Psoas muscle (tissue), 8 donors: ENCODE results near the gene TNRC6B. TPM values are rescaled to one million over a fixed set of nuclear protein-coding genes. Genes with fewer than 3 reads are reported as not detected.
A peak's percentile ranks its signal among the peaks of the same experiment; 100 is the strongest.

Experiments used
- ATAC-seq, 4 donors: fragments of 200-7000 bp; cut with Tn5 transposase; one replicate each; pipeline ENCODE4 v1.9.1; 2020; ENCODE audit warnings: moderate library complexity in 3 of 4, mild to moderate bottlenecking in 2 of 4
- DNase-seq, 2 donors: peaks; one replicate each; pipeline ENCODE4 v3.0.0-alpha.2; 2020
- H3K27ac ChIP-seq: fragments of 200-600 bp; one replicate; pipeline ENCODE4 v1.8.0; 2022
- H3K27me3 ChIP-seq, 3 donors: fragments of 200-600 bp in 1 of 3; one replicate each; pipeline versions ENCODE4 v1.6.1 to v1.8.0; 2013 to 2022; ENCODE audit warnings: low read length in 2 of 3, mild to moderate bottlenecking in 2 of 3, moderate library complexity in 1 of 3; ENCODE audit not compliant: insufficient read depth in 3 of 3
- H3K36me3 ChIP-seq, 2 donors: fragments of 200-600 bp in 1 of 2; one replicate each; pipeline versions ENCODE4 v1.6.1 to v1.8.0; 2013 to 2022; ENCODE audit warnings: low read depth in 1 of 2, mild to moderate bottlenecking in 1 of 2, moderate library complexity in 1 of 2; ENCODE audit not compliant: insufficient read depth in 1 of 2
- H3K4me1 ChIP-seq: fragments of 200-600 bp; one replicate; pipeline ENCODE4 v1.8.0; 2022
- H3K4me3 ChIP-seq: fragments of 200-600 bp; one replicate; pipeline ENCODE4 v1.8.0; 2022; ENCODE audit warnings: mild to moderate bottlenecking
- H3K9me3 ChIP-seq: fragments of 200-600 bp; one replicate; pipeline ENCODE4 v1.8.0; 2022
- WGBS, 3 donors: extraction: QIAGEN DNeasy Blood & Tissue Kit; methylation state at CpG; one replicate each; pipeline versions ENCODE4 v1.1.6 to v1.1.7; 2013; 5-methylcytosine and 5-hydroxymethylcytosine counted together
- intact Hi-C, 2 donors: fragments of 100-400 bp; cut with DNase I; formaldehyde crosslinking; loops; one replicate each; pipeline versions ENCODE4 v1.11.0 to v1.14.2; 2022
- polyA plus RNA-seq, 3 donors: library from polyadenylated mRNA; stranded (reverse); fragments of 200-250 nt; gene quantifications; one replicate each; pipeline ENCODE4 v1.2.3, GENCODE V29; 2013
- total RNA-seq, 4 donors: library from RNA; stranded (reverse); fragmentation: NEBNext Ultra II Directional in 2 of 4; extraction: Animal tissue kit (Norgen Biotek cat#: 25700) in 2 of 4; gene quantifications; one replicate each; pipeline versions ENCODE4 v1.2.1 to v1.2.4, GENCODE V29; 2021 to 2023
- TF ChIP-seq, protein P1 (sequence below): fragments of 200-600 bp; IDR thresholded peaks from one replicate; pipeline ENCODE4 v1.8.0; 2022; ENCODE audit warnings: antibody characterized with exemption
- donor health status: healthy with polysubstance abuse.
- donor health status: DM: no; HTN: no; CAD: no; lungs with moderate emphysema.
- donor health status: Bipolar disorder and iron deficiency.
- donor health status: healthy.
- donor health status: DM: yes; HTN: yes; CAD: no.
- donor health status: DM: no; HTN: no; CAD: no.
- donor health status: DM: no; HTN: no; CAD: no.
- donor health status: DM: yes; HTN: yes; CAD: no.

The TNRC6B gene
- total and polyA plus RNA-seq, 7 donors: 2.2 to 49.4 (median 27.9) TPM

GRCh38 chr22:40232624-40233023 is 54.9 kb downstream of the TNRC6B start:
- Histone ChIP-seq H3K27me3 (no peaks in the 10 kb centered on the region), H3K36me3 (peaks cover 0 to 6% of the 10 kb centered on the region in 2 donors), H3K27ac (peak overlapping the region; percentile 68), H3K4me3 (no peak overlapping the region), H3K9me3 (no peaks in the 10 kb centered on the region), H3K4me1 (peaks cover 47% of the 10 kb centered on the region)
- ATAC-seq (peak; percentile 57 to 76 (median 64)), DNase-seq (peak in 1 of 2 donors; percentile 59)
- TF ChIP-seq, protein P1, sequence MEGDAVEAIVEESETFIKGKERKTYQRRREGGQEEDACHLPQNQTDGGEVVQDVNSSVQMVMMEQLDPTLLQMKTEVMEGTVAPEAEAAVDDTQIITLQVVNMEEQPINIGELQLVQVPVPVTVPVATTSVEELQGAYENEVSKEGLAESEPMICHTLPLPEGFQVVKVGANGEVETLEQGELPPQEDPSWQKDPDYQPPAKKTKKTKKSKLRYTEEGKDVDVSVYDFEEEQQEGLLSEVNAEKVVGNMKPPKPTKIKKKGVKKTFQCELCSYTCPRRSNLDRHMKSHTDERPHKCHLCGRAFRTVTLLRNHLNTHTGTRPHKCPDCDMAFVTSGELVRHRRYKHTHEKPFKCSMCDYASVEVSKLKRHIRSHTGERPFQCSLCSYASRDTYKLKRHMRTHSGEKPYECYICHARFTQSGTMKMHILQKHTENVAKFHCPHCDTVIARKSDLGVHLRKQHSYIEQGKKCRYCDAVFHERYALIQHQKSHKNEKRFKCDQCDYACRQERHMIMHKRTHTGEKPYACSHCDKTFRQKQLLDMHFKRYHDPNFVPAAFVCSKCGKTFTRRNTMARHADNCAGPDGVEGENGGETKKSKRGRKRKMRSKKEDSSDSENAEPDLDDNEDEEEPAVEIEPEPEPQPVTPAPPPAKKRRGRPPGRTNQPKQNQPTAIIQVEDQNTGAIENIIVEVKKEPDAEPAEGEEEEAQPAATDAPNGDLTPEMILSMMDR: no peak
- WGBS, 3 donors: 55 to 90% (median 60%) methylated on average over 15 of the region's 15 CpGs
- intact Hi-C loops: loop anchor here in 1 of 2 donors (5.0 kb wide), 1 partner anchor 40 kb away; no protein-coding TSS in a partner anchor

DNA sequence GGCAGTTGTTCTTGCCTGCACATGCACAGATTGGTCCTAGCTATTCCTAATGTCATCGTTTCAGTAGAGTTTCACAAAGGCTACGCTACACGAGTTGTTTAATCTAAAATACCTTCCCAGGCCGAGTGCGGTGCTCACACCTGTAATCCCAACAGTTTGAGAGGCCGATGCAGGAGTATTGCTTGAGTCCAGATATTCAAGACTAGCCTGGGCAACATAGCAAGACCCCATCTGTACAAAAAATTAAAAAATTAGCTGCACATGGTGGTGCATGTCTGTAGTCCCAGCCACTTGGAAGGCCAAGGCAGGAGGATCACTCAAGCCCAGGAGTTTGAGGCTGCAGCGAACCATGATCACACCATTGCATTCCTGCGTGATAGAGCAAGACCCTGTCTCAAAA is 56.2 kb downstream of the TNRC6B start:
- Histone ChIP-seq H3K4me3 (no peak overlapping the region), H3K27me3 (no peaks in the 10 kb centered on the region), H3K9me3 (no peaks in the 10 kb centered on the region), H3K36me3 (peaks cover 0 to 6% of the 10 kb centered on the region in 2 donors), H3K27ac (no peak overlapping the region), H3K4me1 (peaks cover 58% of the 10 kb centered on the region)
- WGBS, 3 donors: 93 to 96% (median 95%) methylated on average over 8 of the region's 8 CpGs
- TF ChIP-seq, protein P1: no peak
- DNase-seq: no peak
- no peak for ATAC-seq
- intact Hi-C loops: loop anchor here in 1 of 2 donors (5.0 kb wide), 1 partner anchor 38 kb away; no protein-coding TSS in a partner anchor

- H3K9me3 ChIP-seq: no peaks in the 10 kb centered on the region
- peaks cover 60% of the 10 kb centered on the region for H3K4me1 ChIP-seq
- intact Hi-C loops: loop anchor here in 1 of 2 donors (5.0 kb wide), 1 partner anchor 38 kb away; no protein-coding TSS in a partner anchor
Observed at GRCh38 chr22:40234658-40235057, 56.9 kb downstream of the TNRC6B start.

GRCh38 chr22:40235308-40235707 is 57.6 kb downstream of the TNRC6B start:
- no peak for ATAC-seq

More at GRCh38 chr22:40234658-40235057, 56.9 kb downstream of the TNRC6B start:
- Histone ChIP-seq H3K27me3 (no peaks in the 10 kb centered on the region), H3K4me3 (no peak overlapping the region), H3K36me3 (peaks cover 0 to 2% of the 10 kb centered on the region in 2 donors), H3K27ac (no peak overlapping the region)
- ATAC-seq: no peak
- no peak for DNase-seq
- TF ChIP-seq, protein P1: no peak

More at GRCh38 chr22:40235308-40235707, 57.6 kb downstream of the TNRC6B start:
- H3K9me3 ChIP-seq: no peaks in the 10 kb centered on the region
- TF ChIP-seq, protein P1: no peak
- no peaks in the 10 kb centered on the region for H3K27me3 ChIP-seq
- intact Hi-C loops: no loop called here
- no peaks in the 10 kb centered on the region for H3K36me3 ChIP-seq
- H3K4me3 ChIP-seq: no peak overlapping the region
- peaks cover 66% of the 10 kb centered on the region for H3K4me1 ChIP-seq
- peak overlapping the region; percentile 11 for H3K27ac ChIP-seq
- no peak for DNase-seq
- 42 to 59% (median 56%) methylated on average over 5 of the region's 5 CpGs for WGBS, 3 donors
